ENCODE results near the gene CPNE8. TPM values are rescaled to one million over a fixed set of nuclear protein-coding genes. Genes with fewer than 3 reads are reported as not detected.

CPNE8 gene
- total RNA-seq, 1 donor from 2014 or later: 3.2 TPM

DNA sequence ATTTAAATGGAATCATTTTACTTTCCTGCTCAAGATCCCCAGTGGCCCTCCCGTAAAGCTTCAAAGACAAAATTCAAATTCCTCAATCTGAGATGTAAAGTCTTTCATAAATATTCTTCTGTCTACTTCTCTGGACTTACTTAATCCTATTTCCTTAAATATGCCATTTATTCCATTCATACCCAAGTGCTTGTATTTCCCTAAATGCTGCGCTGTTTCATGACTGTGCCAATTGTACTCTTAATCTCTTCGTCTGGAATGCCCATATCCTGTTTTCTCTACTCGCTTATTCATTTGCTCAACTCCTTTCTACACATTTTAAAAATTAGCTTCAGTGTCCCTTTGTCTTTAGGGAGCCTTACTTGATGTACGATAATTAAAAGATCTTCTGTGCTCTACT lies 280.1 kb downstream of the CPNE8 start:
- peaks cover 5% of the 10 kb centered on the region for H3K9me3 Mint-ChIP-seq
- no peak overlapping the region for H3K4me3 Mint-ChIP-seq
- no peaks in the 10 kb centered on the region for H3K36me3 Mint-ChIP-seq
- TF ChIP-seq, protein P1, sequence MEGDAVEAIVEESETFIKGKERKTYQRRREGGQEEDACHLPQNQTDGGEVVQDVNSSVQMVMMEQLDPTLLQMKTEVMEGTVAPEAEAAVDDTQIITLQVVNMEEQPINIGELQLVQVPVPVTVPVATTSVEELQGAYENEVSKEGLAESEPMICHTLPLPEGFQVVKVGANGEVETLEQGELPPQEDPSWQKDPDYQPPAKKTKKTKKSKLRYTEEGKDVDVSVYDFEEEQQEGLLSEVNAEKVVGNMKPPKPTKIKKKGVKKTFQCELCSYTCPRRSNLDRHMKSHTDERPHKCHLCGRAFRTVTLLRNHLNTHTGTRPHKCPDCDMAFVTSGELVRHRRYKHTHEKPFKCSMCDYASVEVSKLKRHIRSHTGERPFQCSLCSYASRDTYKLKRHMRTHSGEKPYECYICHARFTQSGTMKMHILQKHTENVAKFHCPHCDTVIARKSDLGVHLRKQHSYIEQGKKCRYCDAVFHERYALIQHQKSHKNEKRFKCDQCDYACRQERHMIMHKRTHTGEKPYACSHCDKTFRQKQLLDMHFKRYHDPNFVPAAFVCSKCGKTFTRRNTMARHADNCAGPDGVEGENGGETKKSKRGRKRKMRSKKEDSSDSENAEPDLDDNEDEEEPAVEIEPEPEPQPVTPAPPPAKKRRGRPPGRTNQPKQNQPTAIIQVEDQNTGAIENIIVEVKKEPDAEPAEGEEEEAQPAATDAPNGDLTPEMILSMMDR (conservative IDR thresholded peaks at IDR 0.05): no peak
- H3K4me1 Mint-ChIP-seq (ENCODE audit: unreplicated experiment): no peaks in the 10 kb centered on the region
- H3K27me3 Mint-ChIP-seq: no peaks in the 10 kb centered on the region
- DNase-seq (ENCODE audit: extremely low spot score, unreplicated experiment): no peak
- H3K27ac Mint-ChIP-seq: no peak overlapping the region

DNA sequence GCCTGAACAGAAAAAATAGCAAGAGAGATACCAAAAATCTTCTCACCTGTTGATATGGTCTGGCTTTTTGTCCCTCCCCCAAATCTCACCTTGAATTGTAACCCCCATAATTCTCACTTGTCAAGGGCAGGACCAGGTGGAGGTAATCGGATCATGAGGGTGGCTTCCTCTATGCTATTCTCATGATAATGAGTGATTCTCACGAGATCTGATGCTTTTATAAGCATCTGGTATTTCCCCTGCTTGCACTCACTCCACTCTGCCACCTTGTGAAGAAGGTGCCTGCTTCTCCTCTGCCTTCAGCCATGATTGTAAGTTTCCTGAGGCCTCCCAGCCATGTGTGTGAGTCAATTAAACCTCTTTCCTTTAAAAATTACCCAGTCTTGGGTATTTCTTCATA lies 291.2 kb downstream of the CPNE8 start:
- TF ChIP-seq, protein P1 (conservative IDR thresholded peaks at IDR 0.05): no peak
- Mint-ChIP-seq H3K4me3 (no peak overlapping the region), H3K27me3 (no peaks in the 10 kb centered on the region), H3K4me1 (ENCODE audit: unreplicated experiment) (no peaks in the 10 kb centered on the region), H3K36me3 (no peaks in the 10 kb centered on the region), H3K27ac (no peak overlapping the region), H3K9me3 (no peaks in the 10 kb centered on the region)
- DNase-seq (ENCODE audit: extremely low spot score, unreplicated experiment): no peak

DNA sequence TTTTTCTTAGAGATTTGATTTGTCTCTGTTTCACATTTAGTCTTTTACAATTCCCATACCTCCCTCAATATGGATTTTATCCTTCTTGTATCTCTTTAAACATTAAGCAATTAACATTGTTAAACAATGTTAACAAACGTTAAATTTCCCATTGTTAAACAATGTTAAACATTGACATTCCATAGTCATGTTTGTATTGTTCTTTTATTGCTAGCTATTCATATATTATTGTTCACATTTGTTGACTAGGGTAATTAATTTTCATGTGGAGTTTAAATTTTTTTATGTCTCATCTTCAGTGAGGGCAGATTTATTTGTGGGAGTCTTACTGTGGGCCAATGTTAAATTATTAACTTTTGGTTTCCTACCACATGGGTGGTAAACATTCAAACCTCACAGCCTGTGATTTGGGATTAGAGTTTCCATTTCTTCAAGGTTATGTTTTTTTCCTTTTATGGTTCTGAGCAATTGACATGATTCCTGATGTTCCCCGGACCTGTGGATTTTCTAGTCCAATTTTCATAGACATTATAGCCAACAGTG lies 294.5 kb downstream of the CPNE8 start:
- Mint-ChIP-seq H3K4me3 (no peak overlapping the region), H3K36me3 (no peaks in the 10 kb centered on the region), H3K27ac (no peak overlapping the region), H3K9me3 (no peaks in the 10 kb centered on the region), H3K27me3 (no peaks in the 10 kb centered on the region), H3K4me1 (ENCODE audit: unreplicated experiment) (no peaks in the 10 kb centered on the region)
- DNase-seq (ENCODE audit: extremely low spot score, unreplicated experiment): no peak
- TF ChIP-seq, protein P1 (conservative IDR thresholded peaks at IDR 0.05): no peak

DNA sequence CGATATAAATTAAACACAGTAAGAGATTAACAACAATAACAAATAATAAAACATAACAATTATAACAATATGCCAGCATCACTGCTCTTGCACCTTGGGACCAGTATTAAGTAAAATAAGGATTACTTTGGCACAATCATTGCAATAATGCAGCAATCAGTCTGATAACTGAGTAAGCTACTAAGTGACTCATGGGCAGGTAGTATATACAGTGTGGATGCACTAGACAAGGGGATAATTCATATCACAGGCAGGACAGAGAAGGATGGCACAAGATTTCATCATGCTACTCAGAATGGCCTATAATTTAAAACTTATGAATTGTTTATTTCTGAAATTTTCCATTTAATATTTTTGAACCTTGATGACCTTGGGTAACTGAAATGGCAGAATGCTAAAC lies 298.1 kb downstream of the CPNE8 start:
- Mint-ChIP-seq H3K4me3 (no peak overlapping the region), H3K27me3 (no peaks in the 10 kb centered on the region), H3K27ac (no peak overlapping the region), H3K4me1 (ENCODE audit: unreplicated experiment) (no peaks in the 10 kb centered on the region), H3K9me3 (no peaks in the 10 kb centered on the region), H3K36me3 (no peaks in the 10 kb centered on the region)
- no peak for DNase-seq (ENCODE audit: extremely low spot score, unreplicated experiment)
- TF ChIP-seq, protein P1 (conservative IDR thresholded peaks at IDR 0.05): no peak
